Fibroblast of lung (primary cell): Measurements from ENCODE around the gene TET2.

Experiments used
- CTCF ChIP-seq, 2 donors: IDR thresholded peaks in 1 of 2; conservative IDR thresholded peaks in 1 of 2; 1 replicate in 1 of 2; 2 replicates in 1 of 2; pipeline ENCODE4 v1.5.1; 2011 to 2012; ENCODE audit warnings: low read length in 2 of 2, control low read depth in 1 of 2, inconsistent platforms in 1 of 2, low read depth in 1 of 2, mild to moderate bottlenecking in 1 of 2
- EZH2 ChIP-seq: IDR thresholded peaks from 2 replicates; pipeline ENCODE4 v1.5.1; 2012; ENCODE audit warnings: low read length, control low read depth, mild to moderate bottlenecking; ENCODE audit errors: missing control alignments

- no peak for TF ChIP-seq EZH2
- TF ChIP-seq CTCF (conservative IDR thresholded peaks at IDR 0.05 in 1 of 2, IDR thresholded peaks at IDR 0.05 in 1 of 2; ENCODE audit: low read depth in 1 of 2, low read length in 2 of 2), result no peak
Observed at GRCh38 chr4:105137121-105137875, 9.4 kb upstream of the TET2 start.
